GM12878 (cell line): ENCODE data around the gene TSEN54. TPM values are rescaled to one million over a fixed set of nuclear protein-coding genes. Genes with fewer than 3 reads are reported as not detected.

Source experiments
- ATAC-seq: fragments of 200-7000 bp; cut with Tn5 transposase; 3 replicates; pipeline ENCODE4 v1.9.1; 2020; ENCODE audit warnings: mild to moderate bottlenecking, moderate library complexity
- BruUV-seq: library from RNA; stranded (reverse); fragments of 400-500 nt; replicated peaks from 2 replicates; lab custom pipeline; 2021; lab: Mats Ljungman, UMichigan
- CTCF ChIA-PET: fragments of 300-600 bp; sonication (Branson Sonifier 250); formaldehyde crosslinking; extraction: SDS; loops from one replicate; lab custom pipeline; 2021; ENCODE audit warnings: inconsistent platforms; lab: Yijun Ruan, JAX
- POLR2A ChIA-PET: fragments of 350-600 bp; formaldehyde crosslinking; extraction: SDS; loops from one replicate; lab custom pipeline; 2021; ENCODE audit warnings: inconsistent platforms; lab: Charles Lee
- RAD21 ChIA-PET: fragments of 300-600 bp; sonication (Branson Sonifier 250); formaldehyde crosslinking; loops from one replicate; lab custom pipeline; 2023; ENCODE audit warnings: antibody characterized with exemption; ENCODE audit not compliant: unreplicated experiment; lab: Charles Lee
- SMC1A ChIA-PET: fragments of 300-600 bp; sonication (Branson Sonifier 250); formaldehyde crosslinking; loops from one replicate; lab custom pipeline; 2023; ENCODE audit not compliant: unreplicated experiment, uncharacterized antibody; lab: Charles Lee
- DNase-seq: peaks from one replicate; pipeline ENCODE4 v3.0.0-alpha.2; 2011; ENCODE audit warnings: low read depth, low spot score
- FAIRE-seq: peaks from 3 replicates; lab custom pipeline; 2011; peaks lifted over from hg19 to GRCh38; lab: Jason Lieb, UNC
- H2AFZ ChIP-seq: 2 replicates; pipeline ENCODE4 v1.6.0; 2011; ENCODE audit warnings: low read depth, low read length, control low read depth; ENCODE audit not compliant: control insufficient read depth
- H3K27ac ChIP-seq: 2 replicates; pipeline ENCODE4 v1.5.1; 2011; ENCODE audit warnings: control low read depth; ENCODE audit not compliant: control insufficient read depth, insufficient read depth
- H3K27me3 ChIP-seq, 2 experiments: replicated peaks in 1 of 2; 2 replicates each; pipeline versions ENCODE4 v1.6.0 to v1.6.1; 2011; ENCODE audit warnings: low read length in 1 of 2; ENCODE audit not compliant: control insufficient read depth in 2 of 2, insufficient read depth in 2 of 2
- H3K36me3 ChIP-seq, 2 experiments: 2 replicates each; pipeline ENCODE4 v1.5.1; 2011; ENCODE audit warnings: low read length in 1 of 2; ENCODE audit not compliant: control insufficient read depth in 2 of 2, insufficient read depth in 2 of 2
- H3K4me1 ChIP-seq: 2 replicates; pipeline ENCODE4 v1.6.1; 2011; ENCODE audit warnings: mild to moderate bottlenecking, low read length, moderate library complexity, mixed read lengths; ENCODE audit not compliant: control insufficient read depth, insufficient read depth
- H3K4me2 ChIP-seq: 2 replicates; pipeline ENCODE4 v1.6.0; 2011; ENCODE audit warnings: control low read depth; ENCODE audit not compliant: control insufficient read depth, insufficient read depth
- H3K4me3 ChIP-seq: fragments of 200-600 bp; sonication (generic); 2 replicates; pipeline ENCODE4 v1.5.1; 2016
- H3K79me2 ChIP-seq: 2 replicates; pipeline ENCODE4 v1.6.0; 2011; ENCODE audit warnings: low read length; ENCODE audit not compliant: control insufficient read depth, insufficient read depth
- H3K9ac ChIP-seq: 2 replicates; pipeline ENCODE4 v1.8.0; 2011; ENCODE audit warnings: low read length, control low read depth, mixed read lengths; ENCODE audit not compliant: control insufficient read depth, insufficient read depth
- H3K9me3 ChIP-seq: replicated peaks from 3 replicates; pipeline ENCODE4 v1.5.1; 2011; ENCODE audit warnings: mild to moderate bottlenecking, low read length; ENCODE audit not compliant: control insufficient read depth, insufficient read depth
- H4K20me1 ChIP-seq: 2 replicates; pipeline ENCODE4 v1.6.0; 2011; ENCODE audit not compliant: control insufficient read depth, insufficient read depth
- BCL11A ChIP-seq: IDR thresholded peaks from 2 replicates; pipeline ENCODE4 v1.6.1; 2011; ENCODE audit warnings: low read depth, low read length
- CHD2 ChIP-seq: IDR thresholded peaks from 2 replicates; pipeline ENCODE4 v1.6.1; 2011; ENCODE audit warnings: low read depth, low read length, improper control_type of control experiment, borderline replicate concordance
- EZH2 ChIP-seq: IDR thresholded peaks from 2 replicates; pipeline ENCODE4 v1.6.1; 2012; ENCODE audit warnings: low read depth, mild to moderate bottlenecking, control low read depth, inconsistent platforms, low read length, borderline replicate concordance; ENCODE audit not compliant: control insufficient read depth
- MTA3 ChIP-seq: IDR thresholded peaks from 2 replicates; pipeline ENCODE4 v1.6.1; 2012; ENCODE audit warnings: low read length, inconsistent platforms, borderline replicate concordance
- NBN ChIP-seq: fragments of 450-650 bp; IDR thresholded peaks from 2 replicates; pipeline ENCODE4 v1.6.1; 2016
- NR2C2 ChIP-seq: IDR thresholded peaks from 2 replicates; pipeline ENCODE4 v1.6.1; 2011; ENCODE audit warnings: borderline replicate concordance, low read depth; ENCODE audit not compliant: control insufficient read depth, insufficient read length
- RAD51 ChIP-seq: fragments of 450-650 bp; IDR thresholded peaks from 2 replicates; pipeline ENCODE4 v1.6.1; 2016; ENCODE audit warnings: moderate library complexity, mild to moderate bottlenecking, inconsistent platforms
- RB1 ChIP-seq: fragments of 450-650 bp; formaldehyde crosslinking; IDR thresholded peaks from 2 replicates; pipeline ENCODE4 v1.6.1; 2017; ENCODE audit warnings: mild to moderate bottlenecking, borderline replicate concordance
- RUNX3 ChIP-seq: IDR thresholded peaks from 2 replicates; pipeline ENCODE4 v1.6.1; 2012; ENCODE audit warnings: low read length, inconsistent platforms
- SMC3 ChIP-seq: IDR thresholded peaks from 2 replicates; pipeline ENCODE4 v1.6.1; 2011; ENCODE audit warnings: low read length, improper control_type of control experiment, borderline replicate concordance
- SREBF2 ChIP-seq: IDR thresholded peaks from 2 replicates; pipeline ENCODE4 v1.6.1; 2012; ENCODE audit warnings: mild to moderate bottlenecking, low read length
- TBL1XR1 ChIP-seq: IDR thresholded peaks from 2 replicates; pipeline ENCODE4 v1.6.1; 2012; ENCODE audit warnings: low read depth, low read length, improper control_type of control experiment
- USF1 ChIP-seq: IDR thresholded peaks from 2 replicates; pipeline ENCODE4 v1.6.1; 2011; ENCODE audit warnings: borderline replicate concordance, low read depth, mild to moderate bottlenecking, moderate library complexity, mixed read lengths, low read length; ENCODE audit not compliant: insufficient read depth; ENCODE audit errors: extremely low read length
- USF2 ChIP-seq: IDR thresholded peaks from 2 replicates; pipeline ENCODE4 v1.6.1; 2011; ENCODE audit warnings: low read depth, low read length, improper control_type of control experiment, borderline replicate concordance
- ZNF207 ChIP-seq: fragments of 450-650 bp; IDR thresholded peaks from 2 replicates; pipeline ENCODE4 v1.6.1; 2014; ENCODE audit warnings: antibody characterized with exemption, mild to moderate bottlenecking, borderline replicate concordance
- ZNF24 ChIP-seq: fragments of 450-650 bp; IDR thresholded peaks from 2 replicates; pipeline ENCODE4 v1.6.1; 2017; ENCODE audit warnings: antibody characterized with exemption, mild to moderate bottlenecking
- ZSCAN29 ChIP-seq: fragments of 450-650 bp; IDR thresholded peaks from 2 replicates; pipeline ENCODE4 v1.6.1; 2017; ENCODE audit warnings: mild to moderate bottlenecking, moderate library complexity
- WGBS: methylation state at CpG from one replicate; pipeline ENCODE4 v1.1.6; 2016; ENCODE audit warnings: low lambda C conversion rate; ENCODE audit not compliant: insufficient replicate concordance, insufficient coverage; ENCODE audit errors: missing lambda C conversion rate; 5-methylcytosine and 5-hydroxymethylcytosine counted together
- in situ Hi-C: fragments of 300-500 bp; cut with MboI; formaldehyde crosslinking; loops from 9 replicates; pipeline ENCODE4 v1.14.3; 2018; ENCODE audit warnings: mixed read lengths
- intact Hi-C: fragments of 100-400 bp; cut with micrococcal nuclease; formaldehyde crosslinking; loops from one replicate; pipeline ENCODE4 v1.14.2; 2022; ENCODE audit not compliant: unreplicated experiment
- polyA plus RNA-seq, 11 experiments: library from polyadenylated mRNA; depleted of rRNA in 4 of 11; unstranded in 6 of 11; stranded (reverse) in 5 of 11; fragments of >200 nt; fragmentation: Nextera tagmentation in 4 of 11; fragmentation: Illumina TruSeq in 1 of 11; extraction: Ambion mirVana in 4 of 11; extraction: Trizol in 1 of 11; gene quantifications; 1 replicate in 1 of 11; 2 replicates in 10 of 11; pipeline versions ENCODE4 v1.2.1 to v1.2.3, GENCODE V29; 2011 to 2016; ENCODE audit warnings: inconsistent platforms in 2 of 11, missing spikeins in 2 of 11, low read depth in 1 of 11
- total RNA-seq, 4 experiments: library from RNA; depleted of rRNA in 3 of 4; stranded (reverse); fragments of >200 nt in 3 of 4; fragmentation: Illumina TruSeq in 1 of 4; extraction: Trizol in 1 of 4; gene quantifications; 2 replicates each; pipeline versions ENCODE4 v1.2.1 to v1.2.3, GENCODE V29; 2013 to 2021

TSEN54 gene
- total and polyA plus RNA-seq, 10 of the 15 experiments (the other 5 are each of a cell fraction or from before 2014, with no cell fraction given): 7.1 to 48.0 (median 41.1) TPM

- peaks cover 11% of the 10 kb centered on the region for H3K4me1 ChIP-seq
- no peak overlapping the region for H3K9ac ChIP-seq
- in situ Hi-C loops: no loop called here
- no peak overlapping the region for H3K4me3 ChIP-seq
- SMC1A ChIA-PET: no interaction called here
- TF ChIP-seq RB1 (no peak), SREBF2 (no peak), NBN (no peak)
- no peak for FAIRE-seq
- H2AFZ ChIP-seq: no peak overlapping the region
- H4K20me1 ChIP-seq: no peaks in the 10 kb centered on the region
- no peak overlapping the region for H3K27ac ChIP-seq
- no peaks in the 10 kb centered on the region for H3K79me2 ChIP-seq
- RAD21 ChIA-PET: no interaction called here
- H3K9me3 ChIP-seq: no peaks in the 10 kb centered on the region
- no peak for DNase-seq
- 80% methylated on average over 10 of the region's 10 CpGs for WGBS
- intact Hi-C loops: no loop called here
- no peak for ATAC-seq
- POLR2A ChIA-PET: interaction anchor here (1.3 kb wide), 1 partner anchor 228 kb away, joined by 3 read pairs; no protein-coding TSS in a partner anchor
- BruUV-seq: no TSS peak
- H3K27me3 ChIP-seq: no peaks in the 10 kb centered on the region
- CTCF ChIA-PET: no interaction called here
- H3K36me3 ChIP-seq: no peaks in the 10 kb centered on the region
- H3K4me2 ChIP-seq: no peak overlapping the region
Measured at GRCh38 chr17:75536366-75536765, 20.0 kb downstream of the TSEN54 start.

DNA sequence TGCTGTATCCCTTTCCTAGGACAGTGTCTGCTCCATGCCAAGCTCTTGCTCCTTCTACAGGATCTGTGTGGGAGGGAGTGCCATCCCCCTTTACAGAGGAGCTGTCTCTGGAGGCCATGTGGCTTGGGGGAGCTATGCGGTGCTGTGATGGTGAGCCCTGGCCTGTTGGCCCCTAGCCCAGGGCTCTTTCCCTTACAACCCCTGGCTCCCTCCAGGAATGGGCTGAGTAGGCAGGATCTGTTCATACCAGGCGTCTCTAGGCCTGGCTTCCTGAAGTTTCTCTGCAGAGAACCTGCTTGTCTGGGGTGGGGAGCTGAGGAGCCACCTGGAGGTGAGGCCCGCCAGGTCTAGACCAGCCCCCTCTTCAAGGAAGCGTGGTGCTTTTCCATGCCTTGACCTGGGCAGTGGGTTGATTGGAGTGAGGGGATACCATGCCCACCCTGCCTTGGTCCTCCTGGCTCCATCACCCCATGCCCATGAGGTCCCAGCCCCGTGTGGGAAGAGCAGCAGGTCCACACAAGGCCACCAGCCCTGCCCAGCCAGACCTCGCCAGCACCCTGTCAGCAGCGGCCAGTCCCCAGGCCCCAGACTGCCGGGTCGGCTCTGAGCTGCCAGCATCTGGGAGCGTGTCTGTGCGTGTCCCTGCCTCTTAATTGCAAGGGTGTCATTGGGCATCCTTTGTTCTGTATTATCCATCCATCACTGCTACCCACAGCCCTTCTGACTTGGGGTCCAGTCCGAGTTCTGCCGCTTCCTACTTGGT lies 23.8 kb downstream of the TSEN54 start:
- Histone ChIP-seq H3K9ac (no peak overlapping the region), H4K20me1 (no peaks in the 10 kb centered on the region), H3K36me3 (no peaks in the 10 kb centered on the region), H3K4me2 (no peak overlapping the region), H2AFZ (no peak overlapping the region), H3K4me1 (peaks cover 5% of the 10 kb centered on the region), H3K27me3 (no peaks in the 10 kb centered on the region), H3K79me2 (no peaks in the 10 kb centered on the region), H3K27ac (no peak overlapping the region), H3K9me3 (no peaks in the 10 kb centered on the region), H3K4me3 (no peak overlapping the region)
- no TSS peak for BruUV-seq
- intact Hi-C loops: no loop called here
- ChIA-PET CTCF (interaction anchor here (0.6 kb wide), 1 partner anchor 23 kb away, joined by 3 read pairs; no protein-coding TSS in a partner anchor), RAD21 (interaction anchor here (0.5 to 0.7 kb wide), 2 partner anchors 23 to 429 kb away, joined by 3 read pairs; no protein-coding TSS in a partner anchor), POLR2A (interaction anchor here (0.7 to 2.0 kb wide), 2 partner anchors 22 to 401 kb away, joined by 5 read pairs; no protein-coding TSS in a partner anchor), SMC1A (no interaction called here)
- FAIRE-seq (no peak), ATAC-seq (no peak), DNase-seq (no peak)
- in situ Hi-C loops: no loop called here
- WGBS: 58% methylated on average over 13 of the region's 13 CpGs
- TF ChIP-seq USF2 (no peak), ZNF24 (no peak), USF1 (no peak), EZH2 (no peak), RAD51 (no peak), BCL11A (no peak), CHD2 (no peak), SMC3 (no peak), MTA3 (no peak), ZSCAN29 (no peak), RUNX3 (no peak), NR2C2 (no peak), ZNF207 (no peak), TBL1XR1 (no peak)
